Heart left ventricle (tissue), 16 donors: Measurements from ENCODE around the gene MRI1. TPM values are rescaled to one million over a fixed set of nuclear protein-coding genes. Genes with fewer than 3 reads are reported as not detected.
A peak's percentile ranks its signal among the peaks of the same experiment; 100 is the strongest.

Experiments
- ATAC-seq, 4 donors: fragments of 200-7000 bp; cut with Tn5 transposase; one replicate each; pipeline ENCODE4 v1.9.1; 2020 to 2022; ENCODE audit warnings: moderate library complexity in 4 of 4, mild to moderate bottlenecking in 3 of 4, moderate number of reproducible peaks in 1 of 4
- DNase-seq, 5 donors: peaks; one replicate each; pipeline ENCODE4 v3.0.0-alpha.2; 2020
- H3K27ac ChIP-seq, 12 donors: fragments of 200-600 bp; sonication (generic) in 4 of 12; one replicate each; pipeline versions ENCODE4 v1.5.0 to v1.8.0; 2016 to 2022; ENCODE audit warnings: mild to moderate bottlenecking in 2 of 12
- H3K27me3 ChIP-seq, 9 donors: fragments of 200-600 bp; sonication (generic) in 2 of 9; one replicate each; pipeline versions ENCODE4 v1.5.1 to v1.8.0; 2016 to 2022; ENCODE audit warnings: mild to moderate bottlenecking in 3 of 9
- H3K36me3 ChIP-seq, 9 donors: fragments of 200-600 bp; sonication (generic) in 2 of 9; one replicate each; pipeline versions ENCODE4 v1.5.0 to v1.8.0; 2018 to 2022; ENCODE audit warnings: mild to moderate bottlenecking in 2 of 9
- H3K4me1 ChIP-seq, 12 donors: fragments of 200-600 bp; sonication (generic) in 4 of 12; one replicate each; pipeline versions ENCODE4 v1.5.0 to v1.8.0; 2016 to 2022; ENCODE audit warnings: mild to moderate bottlenecking in 3 of 12
- H3K4me3 ChIP-seq, 12 donors: fragments of 200-600 bp; sonication (generic) in 4 of 12; one replicate each; pipeline versions ENCODE4 v1.5.0 to v1.8.0; 2017 to 2022; ENCODE audit warnings: mild to moderate bottlenecking in 9 of 12, moderate library complexity in 4 of 12
- H3K9me3 ChIP-seq, 12 donors: fragments of 200-600 bp; sonication (generic) in 4 of 12; one replicate each; pipeline versions ENCODE4 v1.5.0 to v1.8.0; 2016 to 2022; ENCODE audit warnings: mild to moderate bottlenecking in 1 of 12
- POLR2A ChIP-seq, 2 donors: fragments of 450-650 bp; IDR thresholded peaks; one replicate each; pipeline ENCODE4 v1.6.1; 2017; ENCODE audit warnings: antibody characterized with exemption in 2 of 2, mild to moderate bottlenecking in 2 of 2, moderate library complexity in 2 of 2
- WGBS, 4 donors: extraction: QIAGEN DNeasy Blood & Tissue Kit in 2 of 4; methylation state at CpG; one replicate each; pipeline versions ENCODE4 v1.1.5 to v1.1.7; 2013 to 2018; 5-methylcytosine and 5-hydroxymethylcytosine counted together
- intact Hi-C, 10 donors: fragments of 100-400 bp; cut with DNase I; formaldehyde crosslinking; loops; one replicate each; pipeline versions ENCODE4 v1.11.1 to v1.14.2; 2022
- polyA plus RNA-seq, 2 donors: library from polyadenylated mRNA; stranded (reverse); fragments of 200-250 nt; gene quantifications; one replicate each; pipeline ENCODE4 v1.2.3, GENCODE V29; 2013
- total RNA-seq, 9 donors: library from RNA; depleted of rRNA in 2 of 9; stranded (reverse); fragments of >200 nt in 2 of 9; fragmentation: NEBNext Ultra II Directional in 3 of 9; extraction: Animal tissue kit (Norgen Biotek cat#: 25700) in 3 of 9; gene quantifications; one replicate each; pipeline versions ENCODE4 v1.1.0 to v1.2.4, GENCODE V29; 2016 to 2023
- TF ChIP-seq, protein P1 (sequence below), 12 donors: fragments of 200-600 bp; sonication (generic) in 4 of 12; IDR thresholded peaks; one replicate each; pipeline versions ENCODE4 v1.5.0 to v1.8.0; 2018 to 2022; ENCODE audit warnings: antibody characterized with exemption in 12 of 12, mild to moderate bottlenecking in 5 of 12
- donor health status: ischemic (EF 13 %, LVEDD 7.1; RV severe dilation, severe dysfunction).
- donor health status: healthy with polysubstance abuse.
- donor health status: DM: no; HTN: yes; CAD: no.
- donor health status: DM: no; HTN: no; CAD: no.
- donor health status: ischemic (EF 25% LVEDD 6.9; RV normal size, moderate dysfunction).
- donor health status: ischemic (EF 25% LVEDD 5.7; RV mildly dilated, moderate dysfunction).
- donor health status: healthy.
- donor health status: DM: yes; HTN: yes; CAD: no.
- donor health status: ischemic (EF 35%, LVEDD 5.7; RV mildly dilated, moderate dysfunction).
- donor health status: nonischemic (EF 11% LVEDD 7.7; RV severe dilation, severe dysfunction).
- donor health status: DM: yes; HTN: yes; CAD: no.
- donor health status: PGD.
- donor health status: ischemic (EF 29% LVEDD 5.4; RV normal size, mild dysfunction).
- donor health status: nonischemic (EF 23%, LVEDD 6.1; RV moderate dilation, normal function).

MRI1 gene
- total and polyA plus RNA-seq, 11 donors: 9.0 to 36.9 (median 15.6) TPM

DNA sequence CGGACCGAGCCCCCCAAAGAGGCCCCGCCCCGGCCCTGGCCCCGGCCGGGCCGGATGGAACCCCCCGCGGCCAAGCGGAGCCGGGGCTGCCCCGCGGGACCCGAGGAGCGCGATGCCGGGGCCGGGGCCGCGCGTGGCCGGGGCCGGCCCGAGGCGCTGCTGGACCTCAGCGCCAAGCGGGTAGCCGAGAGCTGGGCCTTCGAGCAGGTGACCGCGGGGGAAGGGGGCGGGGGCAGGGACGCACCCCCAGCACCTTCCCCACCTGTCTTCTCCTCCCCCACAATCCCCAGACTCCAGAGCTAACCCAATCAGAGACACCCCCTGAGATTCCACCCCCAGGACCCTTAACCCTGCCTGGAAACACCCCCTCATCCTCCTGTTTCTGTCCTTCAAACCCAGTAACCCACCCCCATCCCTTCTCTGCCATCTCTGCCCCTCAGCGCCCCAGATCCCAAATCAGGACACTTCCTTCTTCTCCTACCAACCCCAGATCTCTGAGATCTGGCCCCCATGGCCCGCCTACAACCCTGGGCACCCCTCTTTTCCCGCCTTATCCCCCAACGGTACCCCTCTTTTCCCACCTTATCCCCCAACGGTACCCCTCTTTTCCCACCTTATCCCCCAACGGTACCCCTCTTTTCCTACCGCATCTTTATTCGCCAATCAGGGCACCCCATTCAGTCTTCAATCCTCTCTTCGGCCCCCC, 31.4 kb downstream of the MRI1 start:
- Histone ChIP-seq H3K27me3 (no peaks in the 10 kb centered on the region), H3K27ac (peak overlapping the region; percentile 78 to 95 (median 90)), H3K36me3 (peaks cover 0 to 5% (median 0%) of the 10 kb centered on the region in 9 donors), H3K4me3 (peak overlapping the region; percentile 53 to 92 (median 78)), H3K9me3 (no peaks in the 10 kb centered on the region), H3K4me1 (peaks cover 0 to 36% (median 21%) of the 10 kb centered on the region in 12 donors)
- peak in 2 of 5 donors; percentile 33 to 39 for DNase-seq
- WGBS, 4 donors: 4 to 7% (median 5%) methylated on average over 17 to 42 of the region's 42 CpGs
- peak in 2 of 4 donors; percentile 1 for ATAC-seq
- intact Hi-C loops: loop anchor here in 7 of 10 donors (5.0 kb wide), 3 partner anchors 37 to 67 kb away; no protein-coding TSS in a partner anchor
- TF ChIP-seq, protein P1, sequence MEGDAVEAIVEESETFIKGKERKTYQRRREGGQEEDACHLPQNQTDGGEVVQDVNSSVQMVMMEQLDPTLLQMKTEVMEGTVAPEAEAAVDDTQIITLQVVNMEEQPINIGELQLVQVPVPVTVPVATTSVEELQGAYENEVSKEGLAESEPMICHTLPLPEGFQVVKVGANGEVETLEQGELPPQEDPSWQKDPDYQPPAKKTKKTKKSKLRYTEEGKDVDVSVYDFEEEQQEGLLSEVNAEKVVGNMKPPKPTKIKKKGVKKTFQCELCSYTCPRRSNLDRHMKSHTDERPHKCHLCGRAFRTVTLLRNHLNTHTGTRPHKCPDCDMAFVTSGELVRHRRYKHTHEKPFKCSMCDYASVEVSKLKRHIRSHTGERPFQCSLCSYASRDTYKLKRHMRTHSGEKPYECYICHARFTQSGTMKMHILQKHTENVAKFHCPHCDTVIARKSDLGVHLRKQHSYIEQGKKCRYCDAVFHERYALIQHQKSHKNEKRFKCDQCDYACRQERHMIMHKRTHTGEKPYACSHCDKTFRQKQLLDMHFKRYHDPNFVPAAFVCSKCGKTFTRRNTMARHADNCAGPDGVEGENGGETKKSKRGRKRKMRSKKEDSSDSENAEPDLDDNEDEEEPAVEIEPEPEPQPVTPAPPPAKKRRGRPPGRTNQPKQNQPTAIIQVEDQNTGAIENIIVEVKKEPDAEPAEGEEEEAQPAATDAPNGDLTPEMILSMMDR (IDR thresholded peaks at IDR 0.05): no peak
- TF ChIP-seq POLR2A (IDR thresholded peaks at IDR 0.05): no peak

DNA sequence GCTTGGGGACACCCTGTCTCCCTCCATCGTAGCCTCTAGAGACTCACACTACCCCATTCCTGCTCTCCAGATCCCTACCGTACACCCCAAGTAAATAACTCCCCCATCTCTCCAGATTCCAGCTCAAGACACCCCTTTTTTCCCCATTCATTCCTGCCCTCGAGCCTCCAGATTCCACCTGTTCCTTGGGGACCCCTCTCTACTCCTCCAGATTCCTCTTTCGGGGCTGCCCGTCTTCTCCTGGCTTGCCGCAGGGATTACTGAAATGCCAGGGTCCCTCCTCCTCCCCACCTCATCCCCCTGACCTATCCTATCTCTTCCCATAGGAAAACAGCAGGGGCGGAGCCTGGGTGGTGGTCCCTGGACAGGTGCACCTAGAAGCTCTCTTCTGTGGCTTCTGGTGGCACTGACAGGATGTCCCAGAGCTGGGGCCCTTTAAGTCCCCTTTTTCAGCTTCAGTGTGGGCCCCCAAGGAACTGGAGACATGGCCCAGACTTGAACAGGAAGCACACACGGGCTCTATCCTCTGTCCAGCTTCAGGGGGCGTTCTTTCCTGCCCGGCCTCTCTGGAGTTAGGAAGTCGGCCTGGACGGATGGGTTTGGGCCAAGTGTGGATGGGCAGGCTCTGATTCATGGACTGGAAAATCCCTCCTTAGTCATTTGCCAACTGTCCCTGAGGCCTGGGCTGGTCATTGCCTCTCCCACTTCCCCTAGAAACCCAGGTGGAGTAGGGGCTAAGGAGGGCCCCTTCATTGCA, 32.2 kb downstream of the MRI1 start:
- DNase-seq (peak; percentile 76 to 89 (median 81)), ATAC-seq (peak; percentile 10 to 53 (median 45))
- Histone ChIP-seq H3K9me3 (no peaks in the 10 kb centered on the region), H3K4me1 (peaks cover 0 to 36% (median 21%) of the 10 kb centered on the region in 12 donors), H3K36me3 (peaks cover 0 to 5% (median 0%) of the 10 kb centered on the region in 9 donors), H3K27ac (peak overlapping the region in 11 of 12 donors; percentile 24 to 95 (median 90)), H3K27me3 (no peaks in the 10 kb centered on the region), H3K4me3 (peak overlapping the region in 11 of 12 donors; percentile 55 to 92 (median 84))
- WGBS, 4 donors: 15% methylated on average over 12 of the region's 12 CpGs
- TF ChIP-seq POLR2A (IDR thresholded peaks at IDR 0.05): no peak
- TF ChIP-seq, protein P1 (IDR thresholded peaks at IDR 0.05): peak in 7 of 12 donors; percentile 8 to 49 (median 33)
- intact Hi-C loops: loop anchor here in 7 of 10 donors (5.0 kb wide), 3 partner anchors 36 to 66 kb away; no protein-coding TSS in a partner anchor

DNA sequence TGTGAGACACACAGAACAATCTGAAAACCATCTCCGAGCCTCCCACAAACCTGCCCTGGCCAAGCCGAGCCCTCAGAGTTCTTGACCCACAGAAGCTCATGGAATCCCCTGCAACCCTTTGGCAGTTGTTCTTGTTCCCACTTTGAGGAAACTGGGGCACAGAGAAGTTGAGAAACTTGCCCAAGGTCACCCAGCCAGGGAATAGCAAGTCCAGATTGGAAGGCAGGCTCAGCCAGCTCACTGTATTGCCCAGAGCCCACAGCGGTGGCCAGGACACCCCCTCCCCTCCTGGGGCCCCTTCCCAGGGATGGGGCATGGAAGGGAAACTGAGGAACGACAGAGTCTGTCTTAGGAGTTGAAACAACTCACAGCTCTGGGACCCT, 32.7 kb downstream of the MRI1 start:
- no peak for ATAC-seq
- intact Hi-C loops: loop anchor here in 7 of 10 donors (5.0 kb wide), 3 partner anchors 35 to 65 kb away; no protein-coding TSS in a partner anchor
- WGBS, 4 donors: 65 to 72% (median 68%) methylated on average over 4 of the region's 4 CpGs

More for the DNA sequence above, 32.7 kb downstream of the MRI1 start:
- H3K27ac ChIP-seq: peak overlapping the region in 11 of 12 donors; percentile 24 to 95 (median 90)
- no peaks in the 10 kb centered on the region for H3K27me3 ChIP-seq
- DNase-seq: no peak
- peaks cover 0 to 5% (median 0%) of the 10 kb centered on the region in 9 donors for H3K36me3 ChIP-seq
- TF ChIP-seq, protein P1 (IDR thresholded peaks at IDR 0.05): no peak
- H3K4me3 ChIP-seq: peak overlapping the region in 7 of 12 donors; percentile 60 to 91 (median 84)
- H3K4me1 ChIP-seq: peaks cover 0 to 36% (median 21%) of the 10 kb centered on the region in 12 donors
- H3K9me3 ChIP-seq: no peaks in the 10 kb centered on the region
